Endothelial cell of umbilical vein (primary cell): ENCODE data around the gene LMF2.

Source experiments
- POLR2A ChIP-seq: IDR thresholded peaks from 2 replicates; pipeline ENCODE4 v1.6.1; 2012; ENCODE audit warnings: low read depth, mild to moderate bottlenecking, control low read depth, low read length
- TF ChIP-seq, protein P1 (sequence below), 2 donors: IDR thresholded peaks; 1 replicate in 1 of 2; 2 replicates in 1 of 2; pipeline ENCODE4 v1.5.1; 2011; ENCODE audit warnings: low read length in 2 of 2, mild to moderate bottlenecking in 2 of 2, moderate library complexity in 2 of 2, control low read depth in 1 of 2, inconsistent platforms in 1 of 2, low read depth in 1 of 2; ENCODE audit not compliant: insufficient read depth in 1 of 2; ENCODE audit errors: extremely low read depth in 1 of 2
- TF ChIP-seq, protein P2 (sequence below): IDR thresholded peaks from 2 replicates; pipeline ENCODE4 v1.6.1; 2011; ENCODE audit not compliant: insufficient read depth, insufficient read length

DNA sequence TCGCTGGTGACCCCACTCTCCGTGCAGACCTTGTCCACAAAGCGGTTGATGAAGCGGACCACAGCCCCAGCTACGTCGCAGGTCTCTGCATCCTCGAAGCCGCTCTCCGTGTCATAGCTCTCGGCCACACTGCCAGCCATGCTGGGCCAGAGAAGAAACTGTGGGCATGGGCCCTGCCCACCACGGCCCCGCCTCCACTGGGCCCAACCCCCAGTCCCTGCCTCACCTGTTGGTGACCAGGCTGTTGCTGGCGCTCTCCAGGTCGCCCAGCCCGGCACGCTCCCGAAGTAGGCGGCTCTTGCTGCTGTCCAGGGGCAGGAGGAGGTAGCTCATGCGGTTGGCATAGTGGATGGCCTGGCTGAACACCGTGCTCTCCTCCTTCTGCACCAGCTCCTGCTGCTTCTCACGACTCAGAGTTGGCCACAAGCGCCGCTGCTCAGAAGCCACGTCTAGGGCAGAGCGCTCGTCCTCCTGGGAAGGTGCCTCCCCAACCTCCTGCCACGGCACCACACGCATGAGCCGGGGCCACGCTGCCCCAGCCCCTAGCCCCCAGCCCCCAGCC lies 45.4 kb downstream of the LMF2 start:
- TF ChIP-seq, protein P1, sequence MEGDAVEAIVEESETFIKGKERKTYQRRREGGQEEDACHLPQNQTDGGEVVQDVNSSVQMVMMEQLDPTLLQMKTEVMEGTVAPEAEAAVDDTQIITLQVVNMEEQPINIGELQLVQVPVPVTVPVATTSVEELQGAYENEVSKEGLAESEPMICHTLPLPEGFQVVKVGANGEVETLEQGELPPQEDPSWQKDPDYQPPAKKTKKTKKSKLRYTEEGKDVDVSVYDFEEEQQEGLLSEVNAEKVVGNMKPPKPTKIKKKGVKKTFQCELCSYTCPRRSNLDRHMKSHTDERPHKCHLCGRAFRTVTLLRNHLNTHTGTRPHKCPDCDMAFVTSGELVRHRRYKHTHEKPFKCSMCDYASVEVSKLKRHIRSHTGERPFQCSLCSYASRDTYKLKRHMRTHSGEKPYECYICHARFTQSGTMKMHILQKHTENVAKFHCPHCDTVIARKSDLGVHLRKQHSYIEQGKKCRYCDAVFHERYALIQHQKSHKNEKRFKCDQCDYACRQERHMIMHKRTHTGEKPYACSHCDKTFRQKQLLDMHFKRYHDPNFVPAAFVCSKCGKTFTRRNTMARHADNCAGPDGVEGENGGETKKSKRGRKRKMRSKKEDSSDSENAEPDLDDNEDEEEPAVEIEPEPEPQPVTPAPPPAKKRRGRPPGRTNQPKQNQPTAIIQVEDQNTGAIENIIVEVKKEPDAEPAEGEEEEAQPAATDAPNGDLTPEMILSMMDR (IDR thresholded peaks at IDR 0.05; ENCODE audit: extremely low read depth in 1 of 2, insufficient read depth in 1 of 2, low read depth in 1 of 2, low read length in 2 of 2) = no peak
- TF ChIP-seq, protein P2, sequence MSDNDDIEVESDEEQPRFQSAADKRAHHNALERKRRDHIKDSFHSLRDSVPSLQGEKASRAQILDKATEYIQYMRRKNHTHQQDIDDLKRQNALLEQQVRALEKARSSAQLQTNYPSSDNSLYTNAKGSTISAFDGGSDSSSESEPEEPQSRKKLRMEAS = no peak
- TF ChIP-seq POLR2A = no peak
